Transverse colon (tissue), 1 donor: Measurements from ENCODE around the gene SSH2.

Source experiments
- EP300 ChIP-seq: sonication (generic); formaldehyde crosslinking; IDR thresholded peaks from one replicate; pipeline ENCODE4 v1.6.1; 2017; ENCODE audit warnings: antibody characterized with exemption, low read depth
- POLR2A ChIP-seq: fragments of 450-650 bp; IDR thresholded peaks from one replicate; pipeline ENCODE4 v1.6.1; 2016; ENCODE audit warnings: antibody characterized with exemption, mild to moderate bottlenecking, moderate library complexity

GRCh38 chr17:29659155-29659554, 270.9 kb downstream of the SSH2 start:
- TF ChIP-seq EP300 (no peak), POLR2A (no peak)
